ENCODE measurements around the gene ANKRD28. TPM values are rescaled to one million over a fixed set of nuclear protein-coding genes. Genes with fewer than 3 reads are reported as not detected.

ANKRD28 gene
- total RNA-seq, 4 donors from 2014 or later: 25.7 to 44.7 (median 40.9) TPM

- H3K4me3 ChIP-seq (ENCODE audit: low read depth, poor library complexity, severe bottlenecking): no peak overlapping the region
- TF ChIP-seq, protein P1, sequence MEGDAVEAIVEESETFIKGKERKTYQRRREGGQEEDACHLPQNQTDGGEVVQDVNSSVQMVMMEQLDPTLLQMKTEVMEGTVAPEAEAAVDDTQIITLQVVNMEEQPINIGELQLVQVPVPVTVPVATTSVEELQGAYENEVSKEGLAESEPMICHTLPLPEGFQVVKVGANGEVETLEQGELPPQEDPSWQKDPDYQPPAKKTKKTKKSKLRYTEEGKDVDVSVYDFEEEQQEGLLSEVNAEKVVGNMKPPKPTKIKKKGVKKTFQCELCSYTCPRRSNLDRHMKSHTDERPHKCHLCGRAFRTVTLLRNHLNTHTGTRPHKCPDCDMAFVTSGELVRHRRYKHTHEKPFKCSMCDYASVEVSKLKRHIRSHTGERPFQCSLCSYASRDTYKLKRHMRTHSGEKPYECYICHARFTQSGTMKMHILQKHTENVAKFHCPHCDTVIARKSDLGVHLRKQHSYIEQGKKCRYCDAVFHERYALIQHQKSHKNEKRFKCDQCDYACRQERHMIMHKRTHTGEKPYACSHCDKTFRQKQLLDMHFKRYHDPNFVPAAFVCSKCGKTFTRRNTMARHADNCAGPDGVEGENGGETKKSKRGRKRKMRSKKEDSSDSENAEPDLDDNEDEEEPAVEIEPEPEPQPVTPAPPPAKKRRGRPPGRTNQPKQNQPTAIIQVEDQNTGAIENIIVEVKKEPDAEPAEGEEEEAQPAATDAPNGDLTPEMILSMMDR (IDR thresholded peaks at IDR 0.05): no peak
- no peak for TF ChIP-seq POLR2A (IDR thresholded peaks at IDR 0.05)
- no peak for DNase-seq (ENCODE audit: low spot score in 2 of 2)
- intact Hi-C loops (cut with DNase I; ENCODE audit: low total_unique reads): no loop called here
These were observed 3.0 kb upstream of the ANKRD28 start for GRCh38 chr3:15800780-15801179.

GRCh38 chr3:15800327-15800726, 2.5 kb upstream of the ANKRD28 start:
- no peak for DNase-seq (ENCODE audit: low spot score in 2 of 2)
- intact Hi-C loops (cut with DNase I; ENCODE audit: low total_unique reads): no loop called here
- TF ChIP-seq, protein P1 (IDR thresholded peaks at IDR 0.05): no peak
- TF ChIP-seq POLR2A (IDR thresholded peaks at IDR 0.05): no peak
- no peak overlapping the region for H3K4me3 ChIP-seq (ENCODE audit: low read depth, poor library complexity, severe bottlenecking)

- DNase-seq (ENCODE audit: low spot score in 2 of 2): no peak
- no peak overlapping the region for H3K4me3 ChIP-seq (ENCODE audit: low read depth, poor library complexity, severe bottlenecking)
These were observed 910 bp upstream of the ANKRD28 start for GRCh38 chr3:15798533-15799245.

DNA sequence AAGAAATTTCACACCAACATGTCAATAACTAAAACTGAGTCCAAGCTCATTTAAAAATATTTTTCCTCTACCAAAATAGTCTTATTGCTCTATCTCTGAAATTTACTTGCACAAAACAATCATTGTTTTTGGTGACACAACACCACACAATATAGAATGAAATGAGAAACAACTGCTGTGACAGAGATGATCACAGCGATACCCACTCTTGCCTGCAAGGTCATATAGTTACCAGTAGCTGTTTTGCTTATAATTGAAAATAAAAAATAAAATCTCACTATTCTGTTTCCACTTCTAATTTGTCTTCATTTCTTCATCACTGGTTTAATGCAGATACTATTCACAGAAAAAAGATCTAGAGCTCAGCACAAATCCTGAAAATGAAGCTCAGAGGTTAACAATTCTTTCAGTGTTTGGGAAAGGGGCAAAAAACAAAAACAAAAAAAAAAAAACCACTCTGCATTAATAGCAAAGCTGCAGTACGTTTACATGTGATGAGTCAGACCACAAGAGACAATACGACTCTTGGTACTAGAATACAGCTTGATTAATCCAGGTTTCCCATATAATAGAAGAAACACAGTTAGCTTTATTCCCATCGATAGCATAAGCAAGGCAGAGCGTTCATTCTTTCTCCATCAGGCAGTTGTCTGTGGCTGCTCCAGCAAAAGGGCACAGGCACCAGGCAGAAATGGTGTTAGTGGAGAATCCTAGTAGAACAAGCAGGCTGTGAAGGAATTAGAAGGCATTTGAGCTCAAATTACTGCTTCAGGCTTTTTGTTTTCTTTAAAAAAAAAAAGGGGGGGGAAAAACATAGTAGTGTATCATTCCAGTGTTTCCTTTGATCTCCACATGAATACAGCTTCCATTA, 773 bp downstream of the ANKRD28 start:
- intact Hi-C loops (cut with DNase I; ENCODE audit: low total_unique reads): no loop called here
- 2 to 6% methylated on average over 5 of the region's 5 CpGs for WGBS, 2 donors

More at GRCh38 chr3:15798533-15799245, 910 bp upstream of the ANKRD28 start:
- 63 to 67% methylated on average over 2 of the region's 2 CpGs for WGBS, 2 donors
- TF ChIP-seq POLR2A (IDR thresholded peaks at IDR 0.05): no peak
- intact Hi-C loops (cut with DNase I; ENCODE audit: low total_unique reads): no loop called here

DNA sequence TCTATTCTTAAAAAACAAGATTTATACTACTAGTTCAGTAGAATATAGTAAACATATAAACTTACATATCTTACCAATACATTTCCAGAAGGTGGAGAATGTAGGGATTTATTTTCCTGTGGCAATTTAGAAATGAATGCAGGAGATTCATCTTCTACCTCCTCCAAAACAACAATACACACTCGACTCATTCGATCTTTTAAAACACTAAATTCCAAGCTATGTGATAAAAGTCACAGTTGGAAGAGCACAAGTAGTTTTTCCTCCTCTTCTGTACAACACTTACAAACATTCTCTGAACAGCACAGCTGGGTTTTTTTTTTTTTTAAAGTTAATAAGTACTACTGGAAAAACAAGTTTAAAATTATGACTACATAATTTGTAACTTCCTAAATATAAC, 1.4 kb downstream of the ANKRD28 start:
- no peak for TF ChIP-seq POLR2A (IDR thresholded peaks at IDR 0.05)
- TF ChIP-seq, protein P1 (IDR thresholded peaks at IDR 0.05): no peak
- 5 to 6% methylated on average over 2 of the region's 2 CpGs for WGBS, 2 donors
- no peak for DNase-seq (ENCODE audit: low spot score in 2 of 2)
- no peak overlapping the region for H3K4me3 ChIP-seq (ENCODE audit: low read depth, poor library complexity, severe bottlenecking)
- intact Hi-C loops (cut with DNase I; ENCODE audit: low total_unique reads): no loop called here

More for the DNA sequence above, 773 bp downstream of the ANKRD28 start:
- no peak for DNase-seq (ENCODE audit: low spot score in 2 of 2)
- TF ChIP-seq POLR2A (IDR thresholded peaks at IDR 0.05): no peak
- TF ChIP-seq, protein P1 (IDR thresholded peaks at IDR 0.05): no peak
- H3K4me3 ChIP-seq (ENCODE audit: low read depth, poor library complexity, severe bottlenecking): no peak overlapping the region

GRCh38 chr3:15795651-15796308, 2.0 kb downstream of the ANKRD28 start:
- no peak for TF ChIP-seq POLR2A (IDR thresholded peaks at IDR 0.05)
- TF ChIP-seq, protein P1 (IDR thresholded peaks at IDR 0.05): no peak
- no peak overlapping the region for H3K4me3 ChIP-seq (ENCODE audit: low read depth, poor library complexity, severe bottlenecking)
- no peak for DNase-seq (ENCODE audit: low spot score in 2 of 2)
- WGBS, 2 donors: 20 to 26% methylated on average over 4 of the region's 4 CpGs
- intact Hi-C loops (cut with DNase I; ENCODE audit: low total_unique reads): no loop called here
